Nephron (organoid): ENCODE data around the gene GRM8.

Experiments used
- H3K27ac Mint-ChIP-seq, 3 experiments: 2 replicates each; pipeline ENCODE4 v1.8.0; 2020; ENCODE audit warnings: mixed read lengths in 3 of 3, mild to moderate bottlenecking in 2 of 3, moderate library complexity in 1 of 3
- H3K27me3 Mint-ChIP-seq: 2 replicates; pipeline ENCODE4 v1.8.0; 2021; ENCODE audit warnings: low read depth, mild to moderate bottlenecking, moderate library complexity, mixed read lengths
- H3K36me3 Mint-ChIP-seq: 2 replicates; pipeline ENCODE4 v1.8.0; 2020; ENCODE audit warnings: low read depth, mixed read lengths
- H3K4me1 Mint-ChIP-seq: 2 replicates; pipeline ENCODE4 v1.8.0; 2020; ENCODE audit warnings: mixed read lengths
- H3K4me3 Mint-ChIP-seq, 3 experiments: 2 replicates each; pipeline ENCODE4 v1.8.0; 2020; ENCODE audit warnings: mild to moderate bottlenecking in 3 of 3, mixed read lengths in 3 of 3, moderate library complexity in 2 of 3
- H3K9me3 Mint-ChIP-seq: 2 replicates; pipeline ENCODE4 v1.8.0; 2020; ENCODE audit warnings: mixed read lengths
- TF ChIP-seq, protein P1 (sequence below), 3 experiments: fragments of 200-600 bp; sonication (generic); IDR thresholded peaks; one replicate each; pipeline ENCODE4 v1.5.0; 2021; ENCODE audit warnings: antibody characterized with exemption in 3 of 3; ENCODE audit not compliant: unreplicated experiment in 3 of 3

Gene GRM8

DNA sequence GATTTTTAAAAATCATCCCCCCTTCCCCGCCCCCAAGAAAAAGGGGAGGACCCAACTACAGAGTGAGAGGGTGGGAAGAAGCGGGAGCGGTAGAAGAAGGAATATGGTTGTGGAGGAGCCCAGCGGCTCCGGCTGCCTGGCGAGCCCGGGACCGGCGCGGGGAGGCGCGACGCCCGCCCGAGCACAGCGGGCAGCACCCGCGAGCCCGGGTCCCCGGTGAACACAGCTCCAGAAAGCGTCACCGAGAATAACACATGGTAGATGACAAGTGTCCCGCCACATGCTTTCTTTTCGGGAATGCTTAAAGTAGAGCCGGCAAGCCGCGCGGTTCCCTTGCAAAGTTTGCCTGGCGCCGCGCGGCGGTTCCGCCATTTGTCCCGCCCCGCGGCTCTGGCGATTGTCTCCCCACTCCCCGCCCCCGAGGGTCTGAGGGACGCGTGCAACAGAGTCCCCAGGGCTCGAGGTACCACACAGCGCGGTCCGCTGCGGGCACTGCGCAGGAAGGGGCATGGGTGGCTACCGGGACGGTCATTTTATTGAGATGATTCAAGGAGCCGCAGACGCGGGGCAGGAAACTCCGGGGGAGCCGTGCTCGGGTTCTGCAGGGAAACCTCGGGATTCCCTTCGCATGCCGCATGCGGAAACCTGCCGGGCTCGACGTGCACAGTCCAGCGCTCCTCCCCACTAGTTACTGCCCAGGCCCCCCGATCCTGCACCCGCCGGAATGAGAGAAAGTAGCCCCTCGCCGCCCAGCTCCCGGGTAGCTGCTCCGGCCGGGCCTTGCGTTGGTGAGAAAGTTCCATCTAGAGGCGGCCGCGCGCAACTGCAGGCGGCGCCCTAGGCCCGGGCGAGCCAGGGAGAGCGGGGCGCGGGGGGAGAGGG lies 781 bp upstream of the GRM8 start:
- Mint-ChIP-seq H3K27ac (no peak overlapping the region), H3K4me3 (peak overlapping the region; percentile 85 to 88 (median 86)), H3K9me3 (no peaks in the 10 kb centered on the region), H3K36me3 (no peaks in the 10 kb centered on the region), H3K4me1 (peaks cover 7% of the 10 kb centered on the region), H3K27me3 (peaks cover 90% of the 10 kb centered on the region)
- TF ChIP-seq, protein P1, sequence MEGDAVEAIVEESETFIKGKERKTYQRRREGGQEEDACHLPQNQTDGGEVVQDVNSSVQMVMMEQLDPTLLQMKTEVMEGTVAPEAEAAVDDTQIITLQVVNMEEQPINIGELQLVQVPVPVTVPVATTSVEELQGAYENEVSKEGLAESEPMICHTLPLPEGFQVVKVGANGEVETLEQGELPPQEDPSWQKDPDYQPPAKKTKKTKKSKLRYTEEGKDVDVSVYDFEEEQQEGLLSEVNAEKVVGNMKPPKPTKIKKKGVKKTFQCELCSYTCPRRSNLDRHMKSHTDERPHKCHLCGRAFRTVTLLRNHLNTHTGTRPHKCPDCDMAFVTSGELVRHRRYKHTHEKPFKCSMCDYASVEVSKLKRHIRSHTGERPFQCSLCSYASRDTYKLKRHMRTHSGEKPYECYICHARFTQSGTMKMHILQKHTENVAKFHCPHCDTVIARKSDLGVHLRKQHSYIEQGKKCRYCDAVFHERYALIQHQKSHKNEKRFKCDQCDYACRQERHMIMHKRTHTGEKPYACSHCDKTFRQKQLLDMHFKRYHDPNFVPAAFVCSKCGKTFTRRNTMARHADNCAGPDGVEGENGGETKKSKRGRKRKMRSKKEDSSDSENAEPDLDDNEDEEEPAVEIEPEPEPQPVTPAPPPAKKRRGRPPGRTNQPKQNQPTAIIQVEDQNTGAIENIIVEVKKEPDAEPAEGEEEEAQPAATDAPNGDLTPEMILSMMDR (IDR thresholded peaks at IDR 0.05; ENCODE audit: unreplicated experiment in 3 of 3), result peak; percentile 96 to 97 (median 97)

DNA sequence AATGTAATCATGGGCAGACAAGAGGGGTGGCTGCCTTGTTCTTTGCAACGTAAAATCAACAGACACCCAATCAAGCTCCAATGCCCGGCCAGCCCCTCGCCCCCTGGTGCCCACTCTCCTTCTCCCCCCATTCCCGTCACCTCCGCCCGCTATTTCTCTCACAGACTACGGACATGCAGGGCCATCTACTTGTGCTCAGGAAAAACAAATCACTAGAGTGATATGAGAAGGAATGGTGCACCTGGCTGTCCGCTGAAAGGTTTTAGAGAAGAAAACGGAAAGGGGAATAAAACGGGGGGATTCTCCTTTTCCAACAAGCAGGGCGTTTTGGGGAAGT lies 396 bp downstream of the GRM8 start:
- Mint-ChIP-seq H3K27ac (peak overlapping the region in 2 of 3 experiments; percentile 4 to 38), H3K9me3 (no peaks in the 10 kb centered on the region), H3K4me3 (peak overlapping the region; percentile 85 to 92 (median 86)), H3K36me3 (no peaks in the 10 kb centered on the region), H3K27me3 (peaks cover 91% of the 10 kb centered on the region), H3K4me1 (peaks cover 7% of the 10 kb centered on the region)
- TF ChIP-seq, protein P1 (IDR thresholded peaks at IDR 0.05; ENCODE audit: unreplicated experiment in 3 of 3), result no peak

DNA sequence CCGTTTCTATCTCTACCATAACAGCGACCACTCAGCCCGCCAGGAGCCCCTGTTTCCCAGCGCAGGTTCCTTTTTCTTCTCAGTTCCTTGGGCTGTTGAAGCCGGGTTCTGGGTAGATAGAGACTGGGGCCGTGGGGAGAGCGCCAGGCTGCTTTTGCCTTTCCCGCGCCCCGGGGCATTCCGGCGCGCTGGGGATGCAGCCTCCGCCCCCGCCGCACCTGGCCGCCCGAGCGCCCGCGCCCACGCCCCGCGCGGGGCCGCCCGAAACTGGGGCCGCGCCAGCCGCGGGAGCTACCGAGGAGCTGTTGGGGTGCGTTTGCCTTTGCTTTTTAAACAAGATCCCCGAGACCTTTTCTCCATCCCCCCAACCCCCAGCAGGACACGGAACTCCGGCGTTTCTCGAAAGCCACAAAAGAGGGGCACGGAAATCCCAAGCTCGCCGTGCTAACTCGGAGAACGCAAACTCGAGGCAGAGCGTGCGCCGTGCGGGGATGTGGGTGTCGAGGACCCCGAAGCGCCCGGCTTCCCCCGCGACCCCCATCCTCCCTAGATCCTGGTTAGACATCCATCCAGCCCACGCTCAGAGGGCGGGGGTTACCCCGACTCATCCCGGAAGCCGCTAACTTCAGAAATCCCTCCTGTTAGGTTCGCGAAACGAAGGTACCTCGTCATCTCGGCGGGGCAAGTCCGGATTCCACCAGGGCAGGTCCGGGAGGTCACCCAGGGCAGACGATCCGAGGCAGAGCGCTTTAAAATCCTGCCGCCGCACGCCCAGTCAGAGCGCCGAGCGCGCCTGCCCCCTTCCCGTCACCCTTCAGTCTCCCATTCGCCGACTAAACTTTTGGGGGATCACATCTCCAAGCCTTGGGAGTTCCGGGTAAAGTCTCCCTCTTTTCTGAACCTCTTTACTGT lies 1.0 kb downstream of the GRM8 start:
- Mint-ChIP-seq H3K9me3 (no peaks in the 10 kb centered on the region), H3K36me3 (no peaks in the 10 kb centered on the region), H3K4me3 (peak overlapping the region; percentile 85 to 92 (median 86)), H3K4me1 (peaks cover 7% of the 10 kb centered on the region), H3K27ac (peak overlapping the region in 1 of 3 experiments; percentile 4), H3K27me3 (peaks cover 91% of the 10 kb centered on the region)
- TF ChIP-seq, protein P1 (IDR thresholded peaks at IDR 0.05; ENCODE audit: unreplicated experiment in 3 of 3), result no peak

DNA sequence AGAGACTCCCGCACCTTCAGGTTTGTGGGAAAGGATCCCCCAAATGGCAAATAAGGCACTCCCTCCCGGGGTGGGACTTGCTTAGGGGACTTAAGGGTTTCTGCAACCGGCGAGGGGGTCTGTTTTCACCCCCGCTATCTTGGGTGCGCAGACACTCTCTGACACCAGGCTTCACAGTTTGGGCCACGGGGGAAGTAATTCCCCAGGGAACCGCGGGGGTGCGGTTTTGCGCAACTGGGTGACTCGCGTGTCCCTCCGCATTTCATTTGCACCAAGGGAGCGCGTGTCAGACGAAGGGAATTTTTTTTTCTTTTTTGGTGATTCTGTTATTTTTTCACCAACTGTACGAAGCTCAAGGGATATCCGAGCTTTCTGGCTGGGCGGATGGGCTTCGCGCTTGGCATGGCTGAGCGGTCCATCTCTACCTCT lies 1.7 kb downstream of the GRM8 start:
- Mint-ChIP-seq H3K4me3 (peak overlapping the region; percentile 60 to 73 (median 67)), H3K9me3 (no peaks in the 10 kb centered on the region), H3K27ac (no peak overlapping the region), H3K27me3 (peaks cover 91% of the 10 kb centered on the region), H3K36me3 (no peaks in the 10 kb centered on the region), H3K4me1 (peaks cover 7% of the 10 kb centered on the region)
- TF ChIP-seq, protein P1 (IDR thresholded peaks at IDR 0.05; ENCODE audit: unreplicated experiment in 3 of 3), result peak in 1 of 3 experiments; percentile 9

DNA sequence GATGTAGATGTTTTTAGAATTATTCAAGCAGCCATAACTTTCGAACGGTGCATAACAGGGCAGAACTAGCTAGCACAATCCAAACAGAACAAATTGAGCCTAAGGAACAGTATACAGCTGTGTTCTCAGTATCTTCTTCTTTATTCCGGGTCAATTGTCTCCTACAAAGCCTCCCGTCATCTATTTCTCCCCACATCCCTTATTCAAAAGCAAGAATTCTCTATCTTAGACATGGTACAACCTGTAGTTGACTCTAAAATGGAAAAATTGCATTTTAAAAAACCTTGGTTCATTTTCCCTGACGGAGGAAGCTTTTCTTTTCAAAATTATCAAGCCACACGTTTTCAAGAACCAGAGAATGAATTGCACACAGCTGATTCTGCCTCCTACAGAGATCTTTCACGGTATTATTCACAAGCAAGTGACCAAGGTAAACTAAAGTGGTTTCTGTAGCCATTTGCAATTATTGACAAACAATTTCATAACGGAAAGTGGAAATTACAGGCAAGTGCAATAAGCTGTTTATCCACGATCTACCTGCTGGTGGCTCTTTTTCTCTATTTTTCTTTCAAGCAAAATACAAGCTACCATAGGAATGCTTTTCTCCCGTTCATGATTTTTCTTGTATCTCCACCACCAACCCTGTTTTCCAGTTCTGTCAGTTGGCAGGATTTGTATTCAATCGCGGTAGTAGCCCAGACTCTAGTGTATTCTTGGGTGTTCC lies 2.3 kb downstream of the GRM8 start:
- TF ChIP-seq, protein P1 (IDR thresholded peaks at IDR 0.05; ENCODE audit: unreplicated experiment in 3 of 3), result no peak
- H3K9me3 Mint-ChIP-seq, result no peaks in the 10 kb centered on the region
- H3K27me3 Mint-ChIP-seq, result peaks cover 91% of the 10 kb centered on the region
- no peak overlapping the region for H3K27ac Mint-ChIP-seq
- peaks cover 7% of the 10 kb centered on the region for H3K4me1 Mint-ChIP-seq
- peak overlapping the region; percentile 60 to 73 (median 67) for H3K4me3 Mint-ChIP-seq
- no peaks in the 10 kb centered on the region for H3K36me3 Mint-ChIP-seq
